ENCODE results near the gene TRMT2B.
"Not testable (repeated sequence)": the region's sequence is repeated elsewhere in the genome, so short reads cannot be mapped to it uniquely, and the experiment has no call there.

The TRMT2B gene

DNA sequence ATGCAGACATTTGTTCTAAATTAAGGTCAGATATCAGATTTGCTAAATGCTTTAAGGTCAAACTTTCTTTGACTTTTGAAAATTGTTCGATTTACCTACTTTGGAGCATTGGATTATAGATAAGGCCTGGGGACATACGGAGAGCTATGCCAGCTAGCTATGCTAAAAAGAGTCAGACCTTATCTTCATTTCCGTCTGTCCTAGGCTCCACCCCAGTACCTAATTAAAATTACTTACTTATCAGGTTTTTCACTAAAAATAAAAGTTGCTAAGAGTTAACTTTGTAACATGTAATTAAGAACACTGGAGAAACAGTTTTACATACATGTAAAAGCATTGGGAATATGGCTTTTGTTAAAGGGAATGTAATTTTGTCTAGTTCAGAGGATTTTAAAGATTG, 19.7 kb upstream of the TRMT2B start:
- Histone ChIP-seq H3K14ac (ENCODE audit: low read length) (no peak overlapping the region), H3K9ac (ENCODE audit: low read length) (no peak overlapping the region), H3K18ac (ENCODE audit: low read length) (no peak overlapping the region), H3K23ac (ENCODE audit: low read length) (no peak overlapping the region), H2BK5ac (ENCODE audit: low read depth, low read length, poor library complexity) (no peak overlapping the region), H3K4me3 (ENCODE audit: low read depth, low read length) (no peak overlapping the region), H3K4me1 (ENCODE audit: control insufficient read depth in 1 of 2, insufficient read depth in 2 of 2, low read length in 2 of 2) (no peaks in the 10 kb centered on the region), H3K36me3 (ENCODE audit: control insufficient read depth in 1 of 2, insufficient read depth in 2 of 2, low read length in 2 of 2) (no peaks in the 10 kb centered on the region), H3K4ac (ENCODE audit: low read depth, low read length) (no peak overlapping the region), H3K27me3 (ENCODE audit: insufficient read depth, low read length) (no peaks in the 10 kb centered on the region), H4K91ac (ENCODE audit: low read depth, low read length) (no peak overlapping the region), H3K27ac (ENCODE audit: low read depth, low read length) (no peak overlapping the region), H4K12ac (ENCODE audit: low read depth, low read length) (no peak overlapping the region), H2BK12ac (ENCODE audit: low read length) (no peak overlapping the region), H3K79me2 (ENCODE audit: control insufficient read depth, insufficient read depth, low read length, poor library complexity) (no peaks in the 10 kb centered on the region), H3K9me3 (ENCODE audit: insufficient read depth, low read depth, low read length) (no peaks in the 10 kb centered on the region), H2AK5ac (ENCODE audit: low read length) (no peak overlapping the region), H2BK120ac (ENCODE audit: insufficient read depth, low read length, poor library complexity) (no peak overlapping the region), H4K8ac (ENCODE audit: low read depth, low read length) (no peak overlapping the region), H2AFZ (ENCODE audit: insufficient read depth, low read length, poor library complexity) (no peak overlapping the region), H3K79me1 (ENCODE audit: low read length) (no peaks in the 10 kb centered on the region), H3K4me2 (ENCODE audit: low read length) (no peak overlapping the region)
- DNase-seq = no peak
- WGBS (ENCODE audit: extremely low coverage, insufficient coverage, insufficient read length) = no CpG with 5 or more reads among the region's 3 CpGs

DNA sequence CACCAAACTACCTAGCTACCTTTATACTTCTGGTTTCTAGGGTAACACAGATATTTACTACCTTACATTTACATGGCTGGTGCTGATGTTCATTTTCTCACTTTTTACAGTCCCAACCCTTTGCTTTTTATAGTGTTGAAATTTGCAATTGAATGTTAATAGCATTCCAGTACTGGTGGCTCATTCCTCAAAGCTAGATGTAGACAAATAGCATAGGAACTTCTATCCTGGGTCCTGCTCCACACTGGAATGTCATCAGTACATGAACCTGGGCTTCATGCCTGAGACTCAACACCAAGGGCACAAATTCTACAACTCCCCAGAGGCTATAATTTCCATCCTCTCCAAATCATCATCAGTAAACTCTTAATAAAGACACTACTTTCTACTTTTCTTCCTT, 10.3 kb upstream of the TRMT2B start:
- Histone ChIP-seq H3K4me1 (ENCODE audit: control insufficient read depth in 1 of 2, insufficient read depth in 2 of 2, low read length in 2 of 2) (no peaks in the 10 kb centered on the region), H3K36me3 (ENCODE audit: control insufficient read depth in 1 of 2, insufficient read depth in 2 of 2, low read length in 2 of 2) (no peaks in the 10 kb centered on the region), H2AFZ (ENCODE audit: insufficient read depth, low read length, poor library complexity) (no peak overlapping the region), H2AK5ac (ENCODE audit: low read length) (no peak overlapping the region), H4K12ac (ENCODE audit: low read depth, low read length) (no peak overlapping the region), H3K4me3 (ENCODE audit: low read depth, low read length) (no peak overlapping the region), H4K8ac (ENCODE audit: low read depth, low read length) (no peak overlapping the region), H2BK5ac (ENCODE audit: low read depth, low read length, poor library complexity) (no peak overlapping the region), H3K18ac (ENCODE audit: low read length) (no peak overlapping the region), H3K23ac (ENCODE audit: low read length) (no peak overlapping the region), H3K4me2 (ENCODE audit: low read length) (no peak overlapping the region), H3K79me2 (ENCODE audit: control insufficient read depth, insufficient read depth, low read length, poor library complexity) (no peaks in the 10 kb centered on the region), H2BK12ac (ENCODE audit: low read length) (no peak overlapping the region), H3K27ac (ENCODE audit: low read depth, low read length) (no peak overlapping the region), H3K9me3 (ENCODE audit: insufficient read depth, low read depth, low read length) (no peaks in the 10 kb centered on the region), H4K91ac (ENCODE audit: low read depth, low read length) (no peak overlapping the region), H3K9ac (ENCODE audit: low read length) (no peak overlapping the region), H3K27me3 (ENCODE audit: insufficient read depth, low read length) (no peaks in the 10 kb centered on the region), H3K14ac (ENCODE audit: low read length) (no peak overlapping the region), H3K4ac (ENCODE audit: low read depth, low read length) (no peak overlapping the region), H3K79me1 (ENCODE audit: low read length) (no peaks in the 10 kb centered on the region), H2BK120ac (ENCODE audit: insufficient read depth, low read length, poor library complexity) (no peak overlapping the region)
- DNase-seq = no peak

DNA sequence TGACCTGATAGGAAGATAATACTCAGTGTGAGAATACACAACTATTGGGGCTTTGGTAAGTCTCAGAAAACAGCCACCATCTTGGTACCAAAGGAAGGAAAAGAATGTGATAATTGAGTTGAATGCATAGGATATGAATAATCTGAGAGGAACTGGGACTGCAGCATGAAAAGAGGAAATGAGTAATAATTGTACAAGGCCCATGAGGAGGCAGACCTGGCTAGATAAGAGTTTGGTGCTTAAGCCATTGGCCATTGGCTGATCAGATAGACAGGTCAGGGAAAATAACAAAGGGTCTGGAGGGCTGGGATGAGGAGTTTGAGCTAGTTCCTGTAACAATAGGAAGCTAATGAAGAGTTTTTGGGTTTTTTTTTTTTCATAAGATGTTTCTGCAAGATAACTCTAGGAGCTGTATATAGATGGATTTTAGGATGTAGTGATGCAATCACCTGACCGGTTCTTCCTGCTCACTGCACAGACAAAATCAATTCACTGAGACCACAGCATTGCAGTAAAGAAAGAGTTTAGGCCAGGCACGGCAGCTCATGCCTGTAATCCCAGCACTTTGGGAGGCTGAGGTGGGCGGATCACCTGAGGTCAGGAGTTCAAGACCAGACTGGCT, 5.3 kb upstream of the TRMT2B start:
- H3K23ac ChIP-seq (ENCODE audit: low read length) = no peak overlapping the region
- H2BK12ac ChIP-seq (ENCODE audit: low read length) = no peak overlapping the region
- H3K4me1 ChIP-seq (ENCODE audit: control insufficient read depth in 1 of 2, insufficient read depth in 2 of 2, low read length in 2 of 2) = no peaks in the 10 kb centered on the region
- no peaks in the 10 kb centered on the region for H3K9me3 ChIP-seq (ENCODE audit: insufficient read depth, low read depth, low read length)
- H2AK5ac ChIP-seq (ENCODE audit: low read length) = no peak overlapping the region
- H2BK120ac ChIP-seq (ENCODE audit: insufficient read depth, low read length, poor library complexity) = no peak overlapping the region
- H3K14ac ChIP-seq (ENCODE audit: low read length) = no peak overlapping the region
- no peak overlapping the region for H4K91ac ChIP-seq (ENCODE audit: low read depth, low read length)
- no peak overlapping the region for H2BK5ac ChIP-seq (ENCODE audit: low read depth, low read length, poor library complexity)
- no peak overlapping the region for H3K27ac ChIP-seq (ENCODE audit: low read depth, low read length)
- no peak overlapping the region for H3K4me2 ChIP-seq (ENCODE audit: low read length)
- H4K12ac ChIP-seq (ENCODE audit: low read depth, low read length) = no peak overlapping the region
- no peak overlapping the region for H3K4ac ChIP-seq (ENCODE audit: low read depth, low read length)
- H3K36me3 ChIP-seq (ENCODE audit: control insufficient read depth in 1 of 2, insufficient read depth in 2 of 2, low read length in 2 of 2) = no peaks in the 10 kb centered on the region
- no peaks in the 10 kb centered on the region for H3K79me2 ChIP-seq (ENCODE audit: control insufficient read depth, insufficient read depth, low read length, poor library complexity)
- no peak for DNase-seq
- no peak overlapping the region for H3K4me3 ChIP-seq (ENCODE audit: low read depth, low read length)
- H3K9ac ChIP-seq (ENCODE audit: low read length) = no peak overlapping the region
- no peak overlapping the region for H2AFZ ChIP-seq (ENCODE audit: insufficient read depth, low read length, poor library complexity)
- no peaks in the 10 kb centered on the region for H3K27me3 ChIP-seq (ENCODE audit: insufficient read depth, low read length)
- no CpG with 5 or more reads among the region's 3 CpGs for WGBS (ENCODE audit: extremely low coverage, insufficient coverage, insufficient read length)
- no peaks in the 10 kb centered on the region for H3K79me1 ChIP-seq (ENCODE audit: low read length)
- no peak overlapping the region for H4K8ac ChIP-seq (ENCODE audit: low read depth, low read length)
- H3K18ac ChIP-seq (ENCODE audit: low read length) = no peak overlapping the region

DNA sequence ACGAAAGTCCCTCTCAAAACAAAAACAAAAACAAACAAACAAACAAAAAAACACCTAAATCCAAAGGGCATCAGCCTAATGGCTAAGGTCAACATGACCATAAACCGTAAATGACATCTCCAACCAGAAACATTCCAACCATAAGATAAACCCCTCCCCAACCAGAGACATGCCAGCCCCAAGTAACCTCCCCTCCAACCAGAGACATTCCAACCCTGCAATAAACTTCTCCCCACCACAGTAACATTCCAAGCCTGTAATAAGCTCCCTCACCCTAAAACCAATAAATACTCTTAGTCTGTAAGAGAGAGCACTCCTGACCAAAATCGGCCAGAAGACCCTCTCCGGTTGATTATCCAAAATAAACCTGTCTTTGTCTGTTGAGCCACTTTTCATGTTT, 4.6 kb upstream of the TRMT2B start:
- not testable (repeated sequence) for H4K91ac ChIP-seq (ENCODE audit: low read depth, low read length)

More for the DNA sequence above, 4.6 kb upstream of the TRMT2B start:
- H3K9me3 ChIP-seq (ENCODE audit: insufficient read depth, low read depth, low read length); H3K18ac ChIP-seq (ENCODE audit: low read length); H3K79me2 ChIP-seq (ENCODE audit: control insufficient read depth, insufficient read depth, low read length, poor library complexity); H3K4me1 ChIP-seq (ENCODE audit: control insufficient read depth in 1 of 2, insufficient read depth in 2 of 2, low read length in 2 of 2); H2AFZ ChIP-seq (ENCODE audit: insufficient read depth, low read length, poor library complexity); DNase-seq; H3K4me3 ChIP-seq (ENCODE audit: low read depth, low read length); H3K36me3 ChIP-seq (ENCODE audit: control insufficient read depth in 1 of 2, insufficient read depth in 2 of 2, low read length in 2 of 2); H3K4me2 ChIP-seq (ENCODE audit: low read length); H3K14ac ChIP-seq (ENCODE audit: low read length); H3K27ac ChIP-seq (ENCODE audit: low read depth, low read length); H2BK5ac ChIP-seq (ENCODE audit: low read depth, low read length, poor library complexity); H3K9ac ChIP-seq (ENCODE audit: low read length); H2BK12ac ChIP-seq (ENCODE audit: low read length); H3K4ac ChIP-seq (ENCODE audit: low read depth, low read length); H3K23ac ChIP-seq (ENCODE audit: low read length); H3K79me1 ChIP-seq (ENCODE audit: low read length); H2BK120ac ChIP-seq (ENCODE audit: insufficient read depth, low read length, poor library complexity); H3K27me3 ChIP-seq (ENCODE audit: insufficient read depth, low read length); H4K8ac ChIP-seq (ENCODE audit: low read depth, low read length); H2AK5ac ChIP-seq (ENCODE audit: low read length); H4K12ac ChIP-seq (ENCODE audit: low read depth, low read length): not testable (repeated sequence)
- no CpG with 5 or more reads among the region's 4 CpGs for WGBS (ENCODE audit: extremely low coverage, insufficient coverage, insufficient read length)
